PC-9 (cell line): ENCODE results near the gene PTPRM. TPM values are rescaled to one million over a fixed set of nuclear protein-coding genes. Genes with fewer than 3 reads are reported as not detected.

ENCODE experiments used
- BruUV-seq: library from RNA; stranded (reverse); fragments of 400-500 nt; replicated peaks from 2 replicates; lab custom pipeline; 2021; lab: Mats Ljungman, UMichigan
- CTCF ChIA-PET: fragments of 300-600 bp; sonication (Branson Sonifier 250); formaldehyde crosslinking; loops from one replicate; lab custom pipeline; 2022; ENCODE audit warnings: antibody characterized with exemption; lab: Charles Lee
- POLR2A ChIA-PET: fragments of 300-600 bp; sonication (Branson Sonifier 250); formaldehyde crosslinking; loops from one replicate; lab custom pipeline; 2022; ENCODE audit warnings: antibody characterized with exemption; ENCODE audit not compliant: unreplicated experiment; lab: Charles Lee
- DNase-seq, 2 experiments: peaks; one replicate each; pipeline versions ENCODE4 v3.0.0 to v3.0.0-alpha.2; 2015 to 2022; ENCODE audit warnings: mixed read lengths in 1 of 2
- H2AFZ ChIP-seq: fragments of 200-600 bp; sonication (generic); 2 replicates; pipeline ENCODE4 v1.8.1; 2017; ENCODE audit warnings: antibody characterized with exemption
- H3F3A ChIP-seq: fragments of 200-600 bp; sonication (generic); 2 replicates; pipeline ENCODE4 v1.8.1; 2017; ENCODE audit warnings: antibody characterized with exemption, mild to moderate bottlenecking, low read depth; ENCODE audit not compliant: insufficient read depth
- H3K27ac ChIP-seq: fragments of 200-600 bp; sonication (generic); 2 replicates; pipeline ENCODE4 v1.6.1; 2016; ENCODE audit warnings: mixed run types
- H3K27me3 ChIP-seq: fragments of 200-600 bp; sonication (generic); 2 replicates; pipeline ENCODE4 v1.6.1; 2016; ENCODE audit warnings: low read depth, mixed run types; ENCODE audit not compliant: insufficient read depth
- H3K36me3 ChIP-seq: fragments of 200-600 bp; sonication (generic); 2 replicates; pipeline ENCODE4 v1.6.1; 2016; ENCODE audit warnings: low read depth, mixed run types
- H3K4me1 ChIP-seq: fragments of 200-600 bp; sonication (generic); replicated peaks from 2 replicates; pipeline ENCODE4 v1.6.1; 2016; ENCODE audit warnings: mixed run types; ENCODE audit not compliant: insufficient read depth
- H3K4me2 ChIP-seq: fragments of 200-600 bp; sonication (generic); 2 replicates; pipeline ENCODE4 v1.6.1; 2017; ENCODE audit warnings: mixed run types
- H3K4me3 ChIP-seq: fragments of 200-600 bp; sonication (generic); 2 replicates; pipeline ENCODE4 v1.6.1; 2016; ENCODE audit warnings: mixed run types
- H3K79me2 ChIP-seq: fragments of 200-600 bp; sonication (generic); 2 replicates; pipeline ENCODE4 v1.6.1; 2017; ENCODE audit warnings: low read depth, mixed run types
- H3K9me2 ChIP-seq: fragments of 200-600 bp; sonication (generic); 2 replicates; pipeline ENCODE4 v1.8.1; 2017; ENCODE audit warnings: mild to moderate bottlenecking; ENCODE audit not compliant: insufficient read depth
- H3K9me3 ChIP-seq: fragments of 200-600 bp; sonication (generic); 2 replicates; pipeline ENCODE4 v1.8.1; 2016; ENCODE audit warnings: low read depth; ENCODE audit not compliant: insufficient read depth
- H4K20me1 ChIP-seq: fragments of 200-600 bp; sonication (generic); 2 replicates; pipeline ENCODE4 v1.8.1; 2017; ENCODE audit not compliant: insufficient read depth
- CTCF ChIP-seq: fragments of 200-600 bp; sonication (generic); conservative IDR thresholded peaks from 2 replicates; pipeline ENCODE4 v1.6.1; 2017; ENCODE audit warnings: mixed run types, antibody characterized with exemption, mild to moderate bottlenecking, moderate library complexity
- EZH2 ChIP-seq: fragments of 200-600 bp; sonication (generic); IDR thresholded peaks from 2 replicates; pipeline ENCODE4 v1.8.0; 2017; ENCODE audit warnings: antibody characterized with exemption, low read depth
- intact Hi-C: fragments of 100-400 bp; cut with micrococcal nuclease; formaldehyde crosslinking; loops from one replicate; pipeline ENCODE4 v1.10.0; 2022; ENCODE audit not compliant: unreplicated experiment
- total RNA-seq: library from RNA; stranded (reverse); gene quantifications from 2 replicates; pipeline ENCODE4 v1.2.3, GENCODE V29; 2021

The PTPRM gene
- total RNA-seq, 1 experiment from 2014 or later, result 32.5 TPM

GRCh38 chr18:7638321-7638720 lies 71.2 kb downstream of the PTPRM start:
- CTCF ChIA-PET, result no interaction called here
- peaks cover 6% of the 10 kb centered on the region; the same call in 1 of the 2 replicates for H4K20me1 ChIP-seq
- H3K4me1 ChIP-seq, result peaks cover 14% of the 10 kb centered on the region
- H3K27ac ChIP-seq, result no peak overlapping the region
- no peaks in the 10 kb centered on the region for H3K36me3 ChIP-seq
- H3K4me3 ChIP-seq, result no peak overlapping the region
- H3K9me3 ChIP-seq, result no peaks in the 10 kb centered on the region; the same call in 1 of the 2 replicates
- POLR2A ChIA-PET, result no interaction called here
- intact Hi-C loops, result no loop called here
- H3K27me3 ChIP-seq, result no peaks in the 10 kb centered on the region
- peaks cover 7% of the 10 kb centered on the region; the same call in 1 of the 2 replicates for H3F3A ChIP-seq
- H3K4me2 ChIP-seq, result no peak overlapping the region
- H3K79me2 ChIP-seq, result no peaks in the 10 kb centered on the region
- no peaks in the 10 kb centered on the region for H3K9me2 ChIP-seq
- no peak overlapping the region for H2AFZ ChIP-seq
- TF ChIP-seq CTCF (no peak), EZH2 (no peak)
- no peak for DNase-seq
- no TSS peak for BruUV-seq

GRCh38 chr18:7641813-7642212 lies 74.7 kb downstream of the PTPRM start:
- Histone ChIP-seq H3K4me3 (no peak overlapping the region), H3K9me3 (no peaks in the 10 kb centered on the region; the same call in 1 of the 2 replicates), H3K79me2 (no peaks in the 10 kb centered on the region), H3K36me3 (no peaks in the 10 kb centered on the region), H3K27me3 (no peaks in the 10 kb centered on the region), H3K9me2 (no peaks in the 10 kb centered on the region), H2AFZ (no peak overlapping the region), H3F3A (peaks cover 7% of the 10 kb centered on the region; the same call in 1 of the 2 replicates), H4K20me1 (peaks cover 6% of the 10 kb centered on the region; the same call in 1 of the 2 replicates), H3K27ac (no peak overlapping the region), H3K4me2 (no peak overlapping the region), H3K4me1 (peaks cover 13% of the 10 kb centered on the region)
- DNase-seq, result no peak
- TF ChIP-seq EZH2 (no peak), CTCF (no peak)
- intact Hi-C loops, result no loop called here
- ChIA-PET POLR2A (no interaction called here), CTCF (no interaction called here)
- no TSS peak for BruUV-seq

GRCh38 chr18:7642331-7642890 lies 75.3 kb downstream of the PTPRM start:
- ChIA-PET POLR2A (no interaction called here), CTCF (no interaction called here)
- TF ChIP-seq EZH2 (no peak), CTCF (no peak)
- Histone ChIP-seq H3K27ac (no peak overlapping the region), H3K4me3 (no peak overlapping the region), H3K79me2 (no peaks in the 10 kb centered on the region), H2AFZ (no peak overlapping the region), H3K9me2 (no peaks in the 10 kb centered on the region), H3K4me2 (no peak overlapping the region), H3K27me3 (no peaks in the 10 kb centered on the region), H3F3A (peaks cover 6% of the 10 kb centered on the region; the same call in 1 of the 2 replicates), H3K9me3 (no peaks in the 10 kb centered on the region; the same call in 1 of the 2 replicates), H4K20me1 (peaks cover 4% of the 10 kb centered on the region; the same call in 1 of the 2 replicates), H3K4me1 (peaks cover 7% of the 10 kb centered on the region), H3K36me3 (no peaks in the 10 kb centered on the region)
- intact Hi-C loops, result no loop called here
- DNase-seq, result no peak
- no TSS peak for BruUV-seq
